ENCODE results near the gene MLPH.

DNA sequence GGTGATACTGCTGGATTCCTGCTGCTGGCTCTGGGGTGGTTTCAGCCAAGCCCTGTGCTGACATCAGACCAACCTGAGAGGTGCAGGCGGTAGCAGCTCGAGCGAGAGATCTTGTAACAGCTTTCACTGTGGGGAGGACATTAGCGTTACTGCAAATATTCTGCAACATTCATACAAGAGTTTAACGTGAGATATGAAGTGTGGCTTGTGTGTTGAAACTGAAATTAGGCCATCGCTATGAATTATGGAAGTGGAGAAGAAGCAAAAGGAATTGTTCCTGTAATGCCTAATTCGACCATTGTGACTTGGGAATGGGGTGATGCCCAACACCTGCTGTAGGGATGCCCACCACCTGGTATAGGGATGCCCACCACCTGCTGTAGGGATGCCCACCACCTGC lies 6.5 kb upstream of the MLPH start:
- TF ChIP-seq CTCF (IDR thresholded peaks at IDR 0.05; ENCODE audit: insufficient read depth, low read length) (no peak), GABPA (IDR thresholded peaks at IDR 0.05; ENCODE audit: low read depth) (no peak)
- TF ChIP-seq, protein P1, sequence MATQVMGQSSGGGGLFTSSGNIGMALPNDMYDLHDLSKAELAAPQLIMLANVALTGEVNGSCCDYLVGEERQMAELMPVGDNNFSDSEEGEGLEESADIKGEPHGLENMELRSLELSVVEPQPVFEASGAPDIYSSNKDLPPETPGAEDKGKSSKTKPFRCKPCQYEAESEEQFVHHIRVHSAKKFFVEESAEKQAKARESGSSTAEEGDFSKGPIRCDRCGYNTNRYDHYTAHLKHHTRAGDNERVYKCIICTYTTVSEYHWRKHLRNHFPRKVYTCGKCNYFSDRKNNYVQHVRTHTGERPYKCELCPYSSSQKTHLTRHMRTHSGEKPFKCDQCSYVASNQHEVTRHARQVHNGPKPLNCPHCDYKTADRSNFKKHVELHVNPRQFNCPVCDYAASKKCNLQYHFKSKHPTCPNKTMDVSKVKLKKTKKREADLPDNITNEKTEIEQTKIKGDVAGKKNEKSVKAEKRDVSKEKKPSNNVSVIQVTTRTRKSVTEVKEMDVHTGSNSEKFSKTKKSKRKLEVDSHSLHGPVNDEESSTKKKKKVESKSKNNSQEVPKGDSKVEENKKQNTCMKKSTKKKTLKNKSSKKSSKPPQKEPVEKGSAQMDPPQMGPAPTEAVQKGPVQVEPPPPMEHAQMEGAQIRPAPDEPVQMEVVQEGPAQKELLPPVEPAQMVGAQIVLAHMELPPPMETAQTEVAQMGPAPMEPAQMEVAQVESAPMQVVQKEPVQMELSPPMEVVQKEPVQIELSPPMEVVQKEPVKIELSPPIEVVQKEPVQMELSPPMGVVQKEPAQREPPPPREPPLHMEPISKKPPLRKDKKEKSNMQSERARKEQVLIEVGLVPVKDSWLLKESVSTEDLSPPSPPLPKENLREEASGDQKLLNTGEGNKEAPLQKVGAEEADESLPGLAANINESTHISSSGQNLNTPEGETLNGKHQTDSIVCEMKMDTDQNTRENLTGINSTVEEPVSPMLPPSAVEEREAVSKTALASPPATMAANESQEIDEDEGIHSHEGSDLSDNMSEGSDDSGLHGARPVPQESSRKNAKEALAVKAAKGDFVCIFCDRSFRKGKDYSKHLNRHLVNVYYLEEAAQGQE (IDR thresholded peaks at IDR 0.05; ENCODE audit: insufficient replicate concordance, low read depth): no peak

Data from HL-60 (cell line).